Sigmoid colon (tissue), 7 donors: ENCODE measurements around the gene GPR180. TPM values are rescaled to one million over a fixed set of nuclear protein-coding genes. Genes with fewer than 3 reads are reported as not detected.
A peak's percentile ranks its signal among the peaks of the same experiment; 100 is the strongest.

Experiments
- DNase-seq: peaks from one replicate; pipeline ENCODE4 v3.0.0-alpha.2; 2019
- H3K27ac ChIP-seq, 4 donors: fragments of 200-600 bp; sonication (generic); one replicate each; pipeline ENCODE4 v1.5.1; 2016 to 2019; ENCODE audit warnings: mild to moderate bottlenecking in 1 of 4
- H3K27me3 ChIP-seq, 3 donors: fragments of 200-600 bp; sonication (generic); one replicate each; pipeline ENCODE4 v1.5.1; 2019; ENCODE audit warnings: mild to moderate bottlenecking in 1 of 3
- H3K36me3 ChIP-seq, 4 donors: fragments of 200-600 bp; sonication (generic); one replicate each; pipeline ENCODE4 v1.5.1; 2016 to 2019
- H3K4me1 ChIP-seq, 4 donors: fragments of 200-600 bp; sonication (generic); one replicate each; pipeline ENCODE4 v1.5.1; 2017 to 2019
- H3K4me3 ChIP-seq, 4 donors: fragments of 200-600 bp; sonication (generic); one replicate each; pipeline ENCODE4 v1.5.1; 2017 to 2019; ENCODE audit warnings: mild to moderate bottlenecking in 2 of 4, moderate library complexity in 1 of 4
- H3K9me3 ChIP-seq, 4 donors: fragments of 200-600 bp in 3 of 4; sonication (generic) in 3 of 4; one replicate each; pipeline versions ENCODE4 v1.5.1 to v1.6.1; 2013 to 2019
- EP300 ChIP-seq, 4 donors: sonication (generic); formaldehyde crosslinking; IDR thresholded peaks; one replicate each; pipeline ENCODE4 v1.6.1; 2017; ENCODE audit warnings: antibody characterized with exemption in 4 of 4
- POLR2A ChIP-seq, 2 donors: fragments of 450-650 bp; IDR thresholded peaks; one replicate each; pipeline ENCODE4 v1.6.1; 2016; ENCODE audit warnings: antibody characterized with exemption in 2 of 2, mild to moderate bottlenecking in 2 of 2, moderate library complexity in 2 of 2
- POLR2AphosphoS5 ChIP-seq, 4 donors: sonication (generic); formaldehyde crosslinking; IDR thresholded peaks; one replicate each; pipeline ENCODE4 v1.6.1; 2017; ENCODE audit warnings: antibody characterized with exemption in 4 of 4
- WGBS, 2 donors: extraction: QIAGEN DNeasy Blood & Tissue Kit; methylation state at CpG; one replicate each; pipeline ENCODE4 v1.1.7; 2013; 5-methylcytosine and 5-hydroxymethylcytosine counted together
- intact Hi-C: fragments of 100-400 bp; cut with DNase I; formaldehyde crosslinking; loops from one replicate; pipeline ENCODE4 v1.15.1; 2023
- polyA plus RNA-seq, 3 donors: library from polyadenylated mRNA; stranded (reverse); fragments of 200-250 nt; gene quantifications; one replicate each; pipeline ENCODE4 v1.2.3, GENCODE V29; 2013
- total RNA-seq, 4 donors: library from RNA; depleted of rRNA; stranded (reverse); fragments of >200 nt; gene quantifications; one replicate each; pipeline ENCODE4 v1.1.0, GENCODE V29; 2016
- TF ChIP-seq, protein P1 (sequence below), 4 experiments: fragments of 450-650 bp in 3 of 4; fragments of 200-600 bp in 1 of 4; IDR thresholded peaks; one replicate each; pipeline ENCODE4 v1.5.1; 2016 to 2019; ENCODE audit warnings: antibody characterized with exemption in 4 of 4, mild to moderate bottlenecking in 3 of 4, moderate library complexity in 2 of 4
- donor health status: healthy with polysubstance abuse.
- donor health status: Bipolar disorder and iron deficiency.
- donor health status: healthy.

Gene GPR180
- total and polyA plus RNA-seq, 7 donors, result 0.69 to 6.9 (median 4.9) TPM

- no peak for DNase-seq
- H3K9me3 ChIP-seq, result no peaks in the 10 kb centered on the region
- TF ChIP-seq EP300 (IDR thresholded peaks at IDR 0.05) (no peak), POLR2A (IDR thresholded peaks at IDR 0.05) (no peak), POLR2AphosphoS5 (IDR thresholded peaks at IDR 0.05) (no peak)
- TF ChIP-seq, protein P1, sequence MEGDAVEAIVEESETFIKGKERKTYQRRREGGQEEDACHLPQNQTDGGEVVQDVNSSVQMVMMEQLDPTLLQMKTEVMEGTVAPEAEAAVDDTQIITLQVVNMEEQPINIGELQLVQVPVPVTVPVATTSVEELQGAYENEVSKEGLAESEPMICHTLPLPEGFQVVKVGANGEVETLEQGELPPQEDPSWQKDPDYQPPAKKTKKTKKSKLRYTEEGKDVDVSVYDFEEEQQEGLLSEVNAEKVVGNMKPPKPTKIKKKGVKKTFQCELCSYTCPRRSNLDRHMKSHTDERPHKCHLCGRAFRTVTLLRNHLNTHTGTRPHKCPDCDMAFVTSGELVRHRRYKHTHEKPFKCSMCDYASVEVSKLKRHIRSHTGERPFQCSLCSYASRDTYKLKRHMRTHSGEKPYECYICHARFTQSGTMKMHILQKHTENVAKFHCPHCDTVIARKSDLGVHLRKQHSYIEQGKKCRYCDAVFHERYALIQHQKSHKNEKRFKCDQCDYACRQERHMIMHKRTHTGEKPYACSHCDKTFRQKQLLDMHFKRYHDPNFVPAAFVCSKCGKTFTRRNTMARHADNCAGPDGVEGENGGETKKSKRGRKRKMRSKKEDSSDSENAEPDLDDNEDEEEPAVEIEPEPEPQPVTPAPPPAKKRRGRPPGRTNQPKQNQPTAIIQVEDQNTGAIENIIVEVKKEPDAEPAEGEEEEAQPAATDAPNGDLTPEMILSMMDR (IDR thresholded peaks at IDR 0.05), result no peak
- no peaks in the 10 kb centered on the region for H3K27me3 ChIP-seq
- H3K4me3 ChIP-seq, result no peak overlapping the region
- H3K36me3 ChIP-seq, result no peaks in the 10 kb centered on the region
- intact Hi-C loops, result no loop called here
- WGBS, 2 donors, result 22 to 64% methylated on average over 4 of the region's 4 CpGs
- peaks cover 0 to 10% (median 7%) of the 10 kb centered on the region in 4 donors for H3K4me1 ChIP-seq
- no peak overlapping the region for H3K27ac ChIP-seq
These were observed 45.2 kb downstream of the GPR180 start for GRCh38 chr13:94646904-94647303.

- TF ChIP-seq, protein P1 (IDR thresholded peaks at IDR 0.05), result no peak
- TF ChIP-seq POLR2AphosphoS5 (IDR thresholded peaks at IDR 0.05), result no peak
- no peak for TF ChIP-seq POLR2A (IDR thresholded peaks at IDR 0.05)
- no peak for TF ChIP-seq EP300 (IDR thresholded peaks at IDR 0.05)
- 56 to 79% methylated on average over 1 of the region's 1 CpG for whole genome bisulfite sequencing, 2 donors
- H3K27me3 ChIP-seq, result no peaks in the 10 kb centered on the region
- no peak for DNase-seq
- H3K9me3 ChIP-seq, result no peaks in the 10 kb centered on the region
- H3K4me1 ChIP-seq, result peaks cover 0 to 10% (median 3%) of the 10 kb centered on the region in 4 donors
- no peak overlapping the region for H3K4me3 ChIP-seq
- intact Hi-C loops, result no loop called here
- H3K27ac ChIP-seq, result peak overlapping the region in 1 of 4 donors; percentile 6
- H3K36me3 ChIP-seq, result no peaks in the 10 kb centered on the region
These were observed 54.5 kb downstream of the GPR180 start for GRCh38 chr13:94656176-94656575.

DNA sequence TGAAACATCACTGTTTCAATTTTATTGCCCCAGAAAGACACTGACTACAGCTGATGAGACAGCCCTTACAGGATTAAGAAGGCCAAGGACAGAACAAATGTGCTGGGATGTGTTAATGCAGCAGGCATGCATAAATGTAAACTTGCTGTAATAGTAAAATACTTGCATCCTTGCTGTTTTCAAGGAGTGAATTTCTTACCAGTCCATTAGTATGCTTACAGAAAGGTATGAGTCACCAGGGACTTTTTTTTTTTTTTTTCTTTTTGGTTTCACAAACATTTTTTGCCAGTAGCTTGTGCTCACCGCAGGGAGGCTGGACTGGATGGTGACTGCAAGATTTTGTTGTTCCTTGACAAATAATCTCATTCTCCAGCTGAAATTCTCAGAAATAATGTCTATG, 55.1 kb downstream of the GPR180 start:
- intact Hi-C loops, result no loop called here
- WGBS, 2 donors, result 78 to 82% methylated on average over 1 of the region's 1 CpG

DNA sequence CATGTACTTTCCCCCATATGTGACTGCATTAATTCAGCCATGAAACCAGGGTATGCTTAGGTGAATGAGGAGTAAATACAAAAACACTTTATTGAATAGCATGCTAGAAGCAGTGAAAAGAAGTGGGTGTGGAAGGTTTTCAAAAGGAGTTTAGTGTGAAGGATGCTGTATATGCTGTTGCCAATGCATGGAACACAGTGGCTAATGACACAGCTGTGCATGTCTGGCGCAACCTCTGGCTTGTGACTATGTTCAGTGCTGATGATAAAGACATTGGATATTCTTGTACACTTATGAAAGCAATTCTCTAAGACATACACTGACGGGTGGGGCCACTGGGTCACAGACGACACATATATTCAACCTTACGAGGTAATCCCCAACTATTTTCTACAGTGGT, 55.5 kb downstream of the GPR180 start:
- Histone ChIP-seq H3K27me3 (no peaks in the 10 kb centered on the region), H3K36me3 (no peaks in the 10 kb centered on the region), H3K27ac (no peak overlapping the region), H3K4me1 (peaks cover 0 to 10% (median 3%) of the 10 kb centered on the region in 4 donors), H3K4me3 (no peak overlapping the region), H3K9me3 (no peaks in the 10 kb centered on the region)
- 92 to 94% methylated on average over 4 of the region's 4 CpGs for WGBS, 2 donors
- intact Hi-C loops, result no loop called here
- DNase-seq, result no peak
- TF ChIP-seq EP300 (IDR thresholded peaks at IDR 0.05), result no peak
- TF ChIP-seq, protein P1 (IDR thresholded peaks at IDR 0.05), result no peak
- TF ChIP-seq POLR2A (IDR thresholded peaks at IDR 0.05), result no peak

More for the DNA sequence above, 55.1 kb downstream of the GPR180 start:
- Histone ChIP-seq H3K27ac (peak overlapping the region in 1 of 4 donors; percentile 6), H3K4me3 (no peak overlapping the region), H3K9me3 (no peaks in the 10 kb centered on the region), H3K4me1 (peaks cover 0 to 10% (median 3%) of the 10 kb centered on the region in 4 donors), H3K36me3 (no peaks in the 10 kb centered on the region), H3K27me3 (no peaks in the 10 kb centered on the region)
- DNase-seq, result no peak
- no peak for TF ChIP-seq POLR2A (IDR thresholded peaks at IDR 0.05)
- no peak for TF ChIP-seq POLR2AphosphoS5 (IDR thresholded peaks at IDR 0.05)
- no peak for TF ChIP-seq EP300 (IDR thresholded peaks at IDR 0.05)
- TF ChIP-seq, protein P1 (IDR thresholded peaks at IDR 0.05), result no peak
